Activated B cell treated with CpG ODN at 0.5 μM for 24 hours (primary cell): ENCODE results near the gene SLC6A12. TPM values are rescaled to one million over a fixed set of nuclear protein-coding genes. Genes with fewer than 3 reads are reported as not detected.

Source experiments
- ATAC-seq: fragments of 200-7000 bp; cut with Tn5 transposase; one replicate; pipeline ENCODE4 v1.10.0; 2021; ENCODE audit warnings: low read depth, mild to moderate bottlenecking, moderate library complexity
- CTCF ChIA-PET: fragments of 350-600 bp; sonication (Branson Sonifier 250); formaldehyde crosslinking; loops from one replicate; lab custom pipeline; 2021; ENCODE audit warnings: antibody characterized with exemption; lab: Charles Lee
- POLR2A ChIA-PET: fragments of 350-600 bp; sonication (Branson Sonifier 250); formaldehyde crosslinking; loops from one replicate; lab custom pipeline; 2021; ENCODE audit warnings: antibody characterized with exemption; lab: Charles Lee
- DNase-seq: peaks from one replicate; pipeline ENCODE4 v3.0.0; 2022
- H3K27ac Mint-ChIP-seq: one replicate; pipeline ENCODE4 v1.8.0; 2020; ENCODE audit warnings: mixed read lengths
- H3K27me3 Mint-ChIP-seq: one replicate; pipeline ENCODE4 v1.8.0; 2021; ENCODE audit warnings: mixed read lengths
- H3K36me3 Mint-ChIP-seq: one replicate; pipeline ENCODE4 v1.8.0; 2021; ENCODE audit warnings: low read depth, mixed read lengths
- H3K4me1 Mint-ChIP-seq: one replicate; pipeline ENCODE4 v1.8.0; 2021; ENCODE audit warnings: mixed read lengths
- H3K4me3 Mint-ChIP-seq: one replicate; pipeline ENCODE4 v1.8.0; 2020; ENCODE audit warnings: mild to moderate bottlenecking, mixed read lengths
- H3K9me3 Mint-ChIP-seq: one replicate; pipeline ENCODE4 v1.8.0; 2020; ENCODE audit warnings: mixed read lengths
- intact Hi-C: fragments of 100-400 bp; cut with micrococcal nuclease; formaldehyde crosslinking; loops from one replicate; pipeline ENCODE4 v1.15.1; 2024
- total RNA-seq: library from RNA; stranded (reverse); gene quantifications from 2 replicates; pipeline ENCODE4 v1.2.3, GENCODE V29; 2022
- TF ChIP-seq, protein P1 (sequence below): fragments of 200-600 bp; IDR thresholded peaks from one replicate; pipeline ENCODE4 v1.8.0; 2022; ENCODE audit warnings: antibody characterized with exemption, mild to moderate bottlenecking

SLC6A12 gene
- total RNA-seq, 1 donor from 2014 or later: not detected

DNA sequence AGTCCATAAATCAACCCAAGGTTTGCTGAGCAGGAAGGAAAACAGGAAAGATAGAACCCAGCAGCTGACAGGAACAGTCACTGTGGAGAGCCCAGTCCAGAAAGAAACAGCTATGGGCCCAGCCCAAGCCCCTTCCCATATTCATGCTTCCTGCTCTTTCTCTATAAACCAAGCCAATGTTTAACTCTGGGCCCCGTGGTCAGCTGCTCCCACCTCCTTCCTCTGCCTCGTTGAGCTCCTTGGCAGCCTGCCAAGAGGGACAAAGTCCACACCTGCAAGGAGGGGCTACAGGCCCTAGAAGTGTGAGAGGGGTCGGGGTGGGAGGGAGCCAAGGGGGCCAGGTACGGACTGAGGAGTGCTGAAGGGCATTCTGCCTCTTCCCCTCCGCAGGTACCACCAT is 38.7 kb upstream of the SLC6A12 start:
- Mint-ChIP-seq H3K36me3 (no peaks in the 10 kb centered on the region), H3K27me3 (peaks cover 35% of the 10 kb centered on the region), H3K4me3 (no peak overlapping the region), H3K27ac (no peak overlapping the region), H3K4me1 (no peaks in the 10 kb centered on the region), H3K9me3 (peaks cover 4% of the 10 kb centered on the region)
- no peak for ATAC-seq
- intact Hi-C loops: no loop called here
- ChIA-PET CTCF (no interaction called here), POLR2A (no interaction called here)
- DNase-seq: no peak
- TF ChIP-seq, protein P1, sequence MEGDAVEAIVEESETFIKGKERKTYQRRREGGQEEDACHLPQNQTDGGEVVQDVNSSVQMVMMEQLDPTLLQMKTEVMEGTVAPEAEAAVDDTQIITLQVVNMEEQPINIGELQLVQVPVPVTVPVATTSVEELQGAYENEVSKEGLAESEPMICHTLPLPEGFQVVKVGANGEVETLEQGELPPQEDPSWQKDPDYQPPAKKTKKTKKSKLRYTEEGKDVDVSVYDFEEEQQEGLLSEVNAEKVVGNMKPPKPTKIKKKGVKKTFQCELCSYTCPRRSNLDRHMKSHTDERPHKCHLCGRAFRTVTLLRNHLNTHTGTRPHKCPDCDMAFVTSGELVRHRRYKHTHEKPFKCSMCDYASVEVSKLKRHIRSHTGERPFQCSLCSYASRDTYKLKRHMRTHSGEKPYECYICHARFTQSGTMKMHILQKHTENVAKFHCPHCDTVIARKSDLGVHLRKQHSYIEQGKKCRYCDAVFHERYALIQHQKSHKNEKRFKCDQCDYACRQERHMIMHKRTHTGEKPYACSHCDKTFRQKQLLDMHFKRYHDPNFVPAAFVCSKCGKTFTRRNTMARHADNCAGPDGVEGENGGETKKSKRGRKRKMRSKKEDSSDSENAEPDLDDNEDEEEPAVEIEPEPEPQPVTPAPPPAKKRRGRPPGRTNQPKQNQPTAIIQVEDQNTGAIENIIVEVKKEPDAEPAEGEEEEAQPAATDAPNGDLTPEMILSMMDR: no peak

DNA sequence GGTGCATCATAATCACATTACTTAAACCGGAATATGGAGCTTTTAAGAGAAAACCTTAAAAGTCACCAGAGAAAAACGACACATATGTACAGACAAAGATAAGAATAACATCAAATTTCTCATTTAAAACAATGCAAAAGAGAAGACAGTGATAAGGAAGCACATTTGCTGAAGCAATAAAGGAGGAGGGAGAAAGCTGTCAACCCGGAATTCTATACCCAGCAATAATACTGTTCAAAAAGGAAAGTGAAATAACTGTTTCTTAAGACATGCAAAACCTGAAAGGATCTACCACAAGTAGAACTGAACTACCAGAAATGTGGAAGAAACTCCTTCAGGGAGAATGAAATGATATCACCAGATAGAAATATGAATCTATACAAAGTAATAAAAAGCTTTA is 33.3 kb upstream of the SLC6A12 start:
- no peak overlapping the region for H3K27ac Mint-ChIP-seq
- no peak for DNase-seq
- no peaks in the 10 kb centered on the region for H3K4me1 Mint-ChIP-seq
- peaks cover 7% of the 10 kb centered on the region for H3K27me3 Mint-ChIP-seq
- ATAC-seq: no peak
- POLR2A ChIA-PET: no interaction called here
- intact Hi-C loops: no loop called here
- H3K36me3 Mint-ChIP-seq: peaks cover 2% of the 10 kb centered on the region
- TF ChIP-seq, protein P1: no peak
- CTCF ChIA-PET: no interaction called here
- H3K9me3 Mint-ChIP-seq: peaks cover 9% of the 10 kb centered on the region
- no peak overlapping the region for H3K4me3 Mint-ChIP-seq

GRCh38 chr12:243381-243780 is 29.4 kb upstream of the SLC6A12 start:
- TF ChIP-seq, protein P1: no peak
- peaks cover 9% of the 10 kb centered on the region for H3K9me3 Mint-ChIP-seq
- ChIA-PET CTCF (no interaction called here), POLR2A (no interaction called here)
- H3K4me1 Mint-ChIP-seq: no peaks in the 10 kb centered on the region
- peaks cover 2% of the 10 kb centered on the region for H3K36me3 Mint-ChIP-seq
- H3K4me3 Mint-ChIP-seq: no peak overlapping the region
- intact Hi-C loops: no loop called here
- ATAC-seq: no peak
- no peak overlapping the region for H3K27ac Mint-ChIP-seq
- peaks cover 16% of the 10 kb centered on the region for H3K27me3 Mint-ChIP-seq
- no peak for DNase-seq

DNA sequence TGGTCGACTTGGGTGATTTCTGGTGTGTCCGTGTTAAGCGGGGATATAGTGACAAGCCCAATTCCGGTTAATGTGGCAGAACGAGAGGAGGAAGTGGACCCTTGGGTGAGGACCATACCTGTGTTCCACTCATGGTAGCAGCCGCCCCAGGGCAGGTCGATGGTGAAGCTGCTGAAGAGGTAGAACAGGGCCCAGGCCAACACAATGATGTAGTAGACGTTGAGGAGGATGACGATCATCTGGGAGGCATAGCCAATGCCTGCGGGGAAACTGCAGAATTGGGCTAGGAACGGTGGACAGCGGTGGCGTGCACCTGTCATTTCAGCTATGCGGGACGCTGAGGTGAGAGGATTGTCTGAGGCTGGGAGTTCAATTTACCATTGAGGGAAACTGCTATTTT is 28.5 kb upstream of the SLC6A12 start:
- ATAC-seq (no peak), DNase-seq (no peak)
- ChIA-PET POLR2A (no interaction called here), CTCF (no interaction called here)
- H3K27me3 Mint-ChIP-seq: peaks cover 18% of the 10 kb centered on the region
- intact Hi-C loops: no loop called here
- no peaks in the 10 kb centered on the region for H3K4me1 Mint-ChIP-seq
- peaks cover 5% of the 10 kb centered on the region for H3K9me3 Mint-ChIP-seq
- no peak overlapping the region for H3K4me3 Mint-ChIP-seq
- TF ChIP-seq, protein P1: no peak
- peaks cover 2% of the 10 kb centered on the region for H3K36me3 Mint-ChIP-seq
- no peak overlapping the region for H3K27ac Mint-ChIP-seq

DNA sequence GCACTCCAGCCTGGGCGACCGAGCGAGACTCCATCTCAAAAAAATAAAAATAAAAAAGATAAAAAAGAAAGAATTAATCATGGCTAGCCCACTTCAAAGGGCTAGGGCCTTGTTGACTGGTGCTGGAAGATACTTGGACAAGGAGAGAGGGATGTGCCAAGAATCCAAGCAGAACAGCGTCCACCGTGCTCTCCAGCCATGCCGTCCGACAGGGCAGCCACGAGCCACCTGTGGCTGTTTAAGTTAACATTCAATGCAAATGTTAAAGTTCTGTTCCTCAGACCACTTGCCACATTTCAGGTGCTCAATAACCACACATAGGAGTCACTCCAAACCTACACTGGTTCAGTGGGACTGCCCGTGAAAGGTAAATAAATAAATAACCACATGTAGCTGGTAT is 27.3 kb upstream of the SLC6A12 start:
- H3K4me3 Mint-ChIP-seq: no peak overlapping the region

More for the DNA sequence above, 27.3 kb upstream of the SLC6A12 start:
- ATAC-seq (no peak), DNase-seq (no peak)
- H3K4me1 Mint-ChIP-seq: no peaks in the 10 kb centered on the region
- intact Hi-C loops: no loop called here
- peaks cover 6% of the 10 kb centered on the region for H3K9me3 Mint-ChIP-seq
- no peak overlapping the region for H3K27ac Mint-ChIP-seq
- peaks cover 2% of the 10 kb centered on the region for H3K36me3 Mint-ChIP-seq
- ChIA-PET POLR2A (no interaction called here), CTCF (no interaction called here)
- peaks cover 18% of the 10 kb centered on the region for H3K27me3 Mint-ChIP-seq
- TF ChIP-seq, protein P1: no peak
